Kidney (tissue), 14 donors: ENCODE results near the gene PLCB3. TPM values are rescaled to one million over a fixed set of nuclear protein-coding genes. Genes with fewer than 3 reads are reported as not detected.
A peak's percentile ranks its signal among the peaks of the same experiment; 100 is the strongest.

Experiments
- DNase-seq, 5 donors: peaks; one replicate each; pipeline ENCODE4 v3.0.0-alpha.2; 2013 to 2020
- FAIRE-seq: peaks from 2 replicates; lab custom pipeline; 2012; peaks lifted over from hg19 to GRCh38; lab: Jason Lieb, UNC
- H3K27ac ChIP-seq, 2 donors: one replicate each; pipeline ENCODE4 v1.7.0; 2013; ENCODE audit warnings: low read depth in 2 of 2, low read length in 2 of 2, inconsistent platforms in 1 of 2
- H3K27me3 ChIP-seq: one replicate; pipeline ENCODE4 v1.7.1; 2013; ENCODE audit warnings: low read length, inconsistent platforms; ENCODE audit not compliant: control insufficient read depth, insufficient read depth
- H3K36me3 ChIP-seq, 3 donors: one replicate each; pipeline versions ENCODE4 v1.7.0 to v1.7.1; 2013; ENCODE audit warnings: low read length in 3 of 3, control low read depth in 1 of 3, inconsistent platforms in 1 of 3; ENCODE audit not compliant: insufficient read depth in 3 of 3, control insufficient read depth in 2 of 3
- H3K4me1 ChIP-seq, 3 donors: one replicate each; pipeline versions ENCODE4 v1.7.0 to v1.7.1; 2013; ENCODE audit warnings: low read length in 3 of 3, inconsistent platforms in 1 of 3, low read depth in 1 of 3; ENCODE audit not compliant: control insufficient read depth in 2 of 3, insufficient read depth in 2 of 3
- H3K4me3 ChIP-seq, 3 donors: one replicate each; pipeline versions ENCODE4 v1.7.0 to v1.8.1; 2013; ENCODE audit warnings: low read length in 3 of 3, control low read depth in 1 of 3, inconsistent platforms in 1 of 3
- H3K9ac ChIP-seq, 3 donors: one replicate each; pipeline versions ENCODE4 v1.7.0 to v1.7.1; 2013; ENCODE audit warnings: low read length in 3 of 3, control low read depth in 1 of 3, inconsistent platforms in 1 of 3
- H3K9me3 ChIP-seq, 3 donors: one replicate each; pipeline versions ENCODE4 v1.7.0 to v1.7.1; 2013; ENCODE audit warnings: low read length in 3 of 3, control low read depth in 1 of 3, inconsistent platforms in 1 of 3; ENCODE audit not compliant: control insufficient read depth in 2 of 3, insufficient read depth in 1 of 3
- CTCF ChIP-seq: IDR thresholded peaks from 3 replicates; pipeline ENCODE4 v1.5.1; 2012; ENCODE audit warnings: mild to moderate bottlenecking, moderate library complexity, borderline replicate concordance; ENCODE audit not compliant: insufficient read depth; ENCODE audit errors: extremely low read depth
- intact Hi-C: fragments of 100-400 bp; cut with DNase I; formaldehyde crosslinking; loops from one replicate; pipeline ENCODE4 v1.11.1; 2022
- polyA plus RNA-seq: library from polyadenylated mRNA; stranded (reverse); fragments of 350-450 nt; fragmentation: Illumina TruSeq; extraction: RNeasy Lipid Tissue Mini Kit (QIAGEN cat#74804); gene quantifications from one replicate; pipeline ENCODE4 v1.2.3, GENCODE V29; 2014; ENCODE audit warnings: low read depth, low replicate concordance; ENCODE audit not compliant: insufficient read depth
- total RNA-seq: library from RNA; stranded (reverse); fragmentation: NEBNext Ultra II Directional; extraction: Animal tissue kit (Norgen Biotek cat#: 25700); gene quantifications from one replicate; pipeline ENCODE4 v1.2.1, GENCODE V29; 2021
- donor health status: control.
- donor health status: control.
- donor health status: control.
- donor health status: control.
- donor health status: control.
- donor health status: DM: yes; HTN: yes; CAD: no.
- donor health status: Normal renal cell carcinoma (clear cell type).

Gene PLCB3
- total and polyA plus RNA-seq, 2 donors from 2014 or later = 9.6 to 24.6 TPM

GRCh38 chr11:64240435-64241240 is 10.7 kb upstream of the PLCB3 start, which contains the start of gene FKBP2:
FKBP2 (plus strand) TSS chr11:64241095; CDS start chr11:64242388, 1,293 bp downstream.
- H3K9ac ChIP-seq = peak within 1 kb of the TSS; percentile 60 to 100 (median 97)
- DNase-seq (peak; percentile 98 to 100 (median 99)), FAIRE-seq (no peak)
- intact Hi-C loops = no loop called here
- no peaks in the 10 kb centered on the region for H3K27me3 ChIP-seq
- H3K4me3 ChIP-seq = peak within 1 kb of the TSS; percentile 53 to 91 (median 79)
- H3K4me1 ChIP-seq = peaks cover 0 to 37% (median 26%) of the 10 kb centered on the region in 3 donors
- no peaks in the 10 kb centered on the region for H3K9me3 ChIP-seq
- peaks cover 0 to 18% (median 12%) of the 10 kb centered on the region in 3 donors for H3K36me3 ChIP-seq
- TF ChIP-seq CTCF = no peak
- peak within 1 kb of the TSS; percentile 100 for H3K27ac ChIP-seq

- intact Hi-C loops = no loop called here
- Histone ChIP-seq H3K9ac (peak overlapping the region in 1 of 3 donors; percentile 100), H3K4me1 (peaks cover 0 to 39% (median 23%) of the 10 kb centered on the region in 3 donors), H3K27ac (peak overlapping the region; percentile 100), H3K9me3 (no peaks in the 10 kb centered on the region), H3K27me3 (no peaks in the 10 kb centered on the region), H3K36me3 (peaks cover 0 to 18% (median 12%) of the 10 kb centered on the region in 3 donors), H3K4me3 (peak overlapping the region; percentile 42 to 91 (median 53))
- FAIRE-seq (no peak), DNase-seq (peak; percentile 99 to 100 (median 100))
- TF ChIP-seq CTCF = no peak
Measured at GRCh38 chr11:64241241-64241490, 10.2 kb upstream of the PLCB3 start.

GRCh38 chr11:64241491-64242374 is 9.6 kb upstream of the PLCB3 start:
- intact Hi-C loops = no loop called here
- Histone ChIP-seq H3K9ac (peak overlapping the region; percentile 20 to 80 (median 69)), H3K9me3 (no peaks in the 10 kb centered on the region), H3K4me3 (peak overlapping the region; percentile 48 to 91 (median 63)), H3K36me3 (peaks cover 0 to 18% (median 12%) of the 10 kb centered on the region in 3 donors), H3K27ac (peak overlapping the region; percentile 100), H3K4me1 (peaks cover 0 to 39% (median 23%) of the 10 kb centered on the region in 3 donors), H3K27me3 (no peaks in the 10 kb centered on the region)
- peak; percentile 12 for TF ChIP-seq CTCF
- DNase-seq (peak in 3 of 5 donors; percentile 72 to 94 (median 92)), FAIRE-seq (peak; percentile 72)
